RWPE1 (cell line): ENCODE data around the gene TTC22.

Experiments used
- CTCF ChIA-PET: fragments of 350-600 bp; sonication (Branson Sonifier 250); formaldehyde crosslinking; extraction: SDS; loops from one replicate; lab custom pipeline; 2021; lab: Yijun Ruan, JAX
- POLR2A ChIA-PET: fragments of 400-600 bp; formaldehyde crosslinking; extraction: SDS; loops from one replicate; lab custom pipeline; 2020; ENCODE audit warnings: antibody characterized with exemption; ENCODE audit not compliant: low non-redundant PET; lab: Yijun Ruan, JAX
- DNase-seq: peaks from one replicate; pipeline ENCODE4 v3.0.0; 2012; ENCODE audit warnings: low spot score
- H3K27ac ChIP-seq: fragments of 450-650 bp; 2 replicates; pipeline ENCODE4 v1.5.1; 2017
- CTCF ChIP-seq: fragments of 450-650 bp; conservative IDR thresholded peaks from 2 replicates; pipeline ENCODE4 v1.5.1; 2017; ENCODE audit warnings: low read depth, mild to moderate bottlenecking

TTC22 gene

GRCh38 chr1:54792686-54793282, 8.3 kb downstream of the TTC22 start:
- ChIA-PET CTCF (interaction anchor here (0.7 to 0.8 kb wide), 4 partner anchors 16 to 470 kb away, joined by 3 to 7 read pairs (median 4); no protein-coding TSS in a partner anchor), POLR2A (no interaction called here)
- no peak overlapping the region for H3K27ac ChIP-seq

GRCh38 chr1:54791880-54792522, 9.1 kb downstream of the TTC22 start:
- DNase-seq = no peak
- CTCF ChIA-PET = interaction anchor here (0.6 to 0.8 kb wide), 7 partner anchors 15 to 469 kb away, joined by 3 to 7 read pairs (median 4); no protein-coding TSS in a partner anchor
- TF ChIP-seq CTCF = no peak
- POLR2A ChIA-PET = no interaction called here
- H3K27ac ChIP-seq = no peak overlapping the region

More at GRCh38 chr1:54792686-54793282, 8.3 kb downstream of the TTC22 start:
- no peak for DNase-seq
- TF ChIP-seq CTCF = no peak

- no peak overlapping the region for H3K27ac ChIP-seq
- ChIA-PET POLR2A (no interaction called here), CTCF (no interaction called here)
- DNase-seq = no peak
- TF ChIP-seq CTCF = no peak
These were observed 12.7 kb downstream of the TTC22 start for GRCh38 chr1:54788459-54788858.

GRCh38 chr1:54787604-54788003, 13.5 kb downstream of the TTC22 start:
- ChIA-PET CTCF (no interaction called here), POLR2A (no interaction called here)
- H3K27ac ChIP-seq = no peak overlapping the region
- no peak for DNase-seq
- TF ChIP-seq CTCF = no peak

- no peak overlapping the region for H3K27ac ChIP-seq
- DNase-seq = no peak
- POLR2A ChIA-PET = no interaction called here
- CTCF ChIA-PET = interaction anchor here (0.5 to 0.6 kb wide), 2 partner anchors 20 to 311 kb away, joined by 4 read pairs; no protein-coding TSS in a partner anchor
- TF ChIP-seq CTCF = no peak
These were observed 14.3 kb downstream of the TTC22 start for GRCh38 chr1:54786778-54787177.

GRCh38 chr1:54784066-54784465, 17.1 kb downstream of the TTC22 start:
- no peak overlapping the region for H3K27ac ChIP-seq
- ChIA-PET POLR2A (no interaction called here), CTCF (interaction anchor here (0.5 kb wide), 1 partner anchor 53 kb away, joined by 3 read pairs; no protein-coding TSS in a partner anchor)
- TF ChIP-seq CTCF = no peak
- no peak for DNase-seq
